KMS-11 (cell line): Measurements from ENCODE around the gene HECTD2.

Source experiments
- H2AFZ ChIP-seq: fragments of 200-600 bp; sonication (generic); 2 replicates; pipeline ENCODE4 v1.6.1; 2016; ENCODE audit warnings: antibody characterized with exemption, mixed run types, low read depth
- H3K27ac ChIP-seq: fragments of 200-600 bp; sonication (generic); 2 replicates; pipeline ENCODE4 v1.6.1; 2016; ENCODE audit warnings: mild to moderate bottlenecking, mixed run types
- H3K27me3 ChIP-seq: fragments of 200-600 bp; sonication (generic); 2 replicates; pipeline ENCODE4 v1.6.1; 2017; ENCODE audit warnings: mild to moderate bottlenecking, low read depth, mixed run types, moderate library complexity; ENCODE audit not compliant: insufficient read depth
- H3K36me3 ChIP-seq: fragments of 200-600 bp; sonication (generic); 2 replicates; pipeline ENCODE4 v1.6.1; 2017; ENCODE audit warnings: mild to moderate bottlenecking, mixed run types; ENCODE audit not compliant: insufficient read depth
- H3K4me1 ChIP-seq: fragments of 200-600 bp; sonication (generic); 2 replicates; pipeline ENCODE4 v1.6.1; 2016; ENCODE audit warnings: mild to moderate bottlenecking, low read depth, mixed run types; ENCODE audit not compliant: poor library complexity, severe bottlenecking
- H3K4me2 ChIP-seq: fragments of 200-600 bp; sonication (generic); 2 replicates; pipeline ENCODE4 v1.7.0; 2016; ENCODE audit warnings: mild to moderate bottlenecking, mixed run types
- H3K4me3 ChIP-seq: fragments of 200-600 bp; sonication (generic); IDR thresholded peaks from 2 replicates; pipeline ENCODE4 v1.6.1; 2017; ENCODE audit warnings: low read depth, low read length, mixed read lengths; ENCODE audit not compliant: insufficient read depth
- H3K79me2 ChIP-seq: fragments of 200-600 bp; sonication (generic); 2 replicates; pipeline ENCODE4 v1.6.1; 2016; ENCODE audit warnings: low read depth, mixed run types; ENCODE audit not compliant: insufficient read depth
- H3K9ac ChIP-seq: fragments of 200-600 bp; sonication (generic); 2 replicates; pipeline ENCODE4 v1.6.1; 2016; ENCODE audit warnings: mild to moderate bottlenecking, mixed run types
- H4K20me1 ChIP-seq: fragments of 200-600 bp; sonication (generic); 2 replicates; pipeline ENCODE4 v1.6.1; 2016; ENCODE audit warnings: mild to moderate bottlenecking, mixed run types; ENCODE audit not compliant: insufficient read depth
- CTCF ChIP-seq: fragments of 200-600 bp; sonication (generic); conservative IDR thresholded peaks from 2 replicates; pipeline ENCODE4 v1.6.1; 2017; ENCODE audit warnings: low read depth, mild to moderate bottlenecking, antibody characterized with exemption, low read length, moderate library complexity, mixed read lengths

Gene HECTD2

GRCh38 chr10:91415816-91416215, 5.7 kb downstream of the HECTD2 start:
- Histone ChIP-seq H3K4me1 (peaks cover 38% of the 10 kb centered on the region), H4K20me1 (no peaks in the 10 kb centered on the region), H3K9ac (no peak overlapping the region), H3K27ac (no peak overlapping the region), H3K4me2 (peak overlapping the region; percentile 40; the same call in 1 of the 2 replicates), H3K27me3 (no peaks in the 10 kb centered on the region), H3K4me3 (no peak overlapping the region), H3K36me3 (no peaks in the 10 kb centered on the region), H3K79me2 (0 out of 2 replicates have a peak, but pooled peaks cover 6% of the 10 kb centered on the region), H2AFZ (no peak overlapping the region)
- TF ChIP-seq CTCF: no peak

- TF ChIP-seq CTCF: no peak
- peaks cover 34% of the 10 kb centered on the region for H3K4me1 ChIP-seq
- 0 out of 2 replicates have a peak, but pooled peaks cover 6% of the 10 kb centered on the region for H3K79me2 ChIP-seq
- no peaks in the 10 kb centered on the region for H3K27me3 ChIP-seq
- H3K9ac ChIP-seq: no peak overlapping the region
- no peak overlapping the region for H2AFZ ChIP-seq
- H4K20me1 ChIP-seq: no peaks in the 10 kb centered on the region
- no peaks in the 10 kb centered on the region for H3K36me3 ChIP-seq
- H3K4me3 ChIP-seq: no peak overlapping the region
- H3K4me2 ChIP-seq: peak overlapping the region; percentile 40; the same call in 1 of the 2 replicates
- H3K27ac ChIP-seq: no peak overlapping the region
These were observed 6.3 kb downstream of the HECTD2 start for GRCh38 chr10:91416339-91416855.

GRCh38 chr10:91418416-91418815, 8.3 kb downstream of the HECTD2 start:
- no peak overlapping the region for H3K4me3 ChIP-seq
- no peak overlapping the region for H3K9ac ChIP-seq
- no peak overlapping the region for H3K4me2 ChIP-seq
- 0 out of 2 replicates have a peak, but pooled peaks cover 6% of the 10 kb centered on the region for H3K79me2 ChIP-seq
- peaks cover 29% of the 10 kb centered on the region for H3K4me1 ChIP-seq
- H3K36me3 ChIP-seq: no peaks in the 10 kb centered on the region
- TF ChIP-seq CTCF: no peak
- H2AFZ ChIP-seq: no peak overlapping the region
- no peak overlapping the region for H3K27ac ChIP-seq
- H3K27me3 ChIP-seq: no peaks in the 10 kb centered on the region
- H4K20me1 ChIP-seq: no peaks in the 10 kb centered on the region

GRCh38 chr10:91420868-91421267, 10.7 kb downstream of the HECTD2 start:
- no peak overlapping the region for H3K4me2 ChIP-seq
- H2AFZ ChIP-seq: no peak overlapping the region
- no peak for TF ChIP-seq CTCF
- no peak overlapping the region for H3K9ac ChIP-seq
- H3K27me3 ChIP-seq: no peaks in the 10 kb centered on the region
- H3K4me3 ChIP-seq: no peak overlapping the region
- no peaks in the 10 kb centered on the region for H4K20me1 ChIP-seq
- no peaks in the 10 kb centered on the region for H3K36me3 ChIP-seq
- H3K79me2 ChIP-seq: no peaks in the 10 kb centered on the region
- H3K4me1 ChIP-seq: peaks cover 17% of the 10 kb centered on the region
- no peak overlapping the region for H3K27ac ChIP-seq
